Mammary epithelial cell (primary cell): Measurements from ENCODE around the gene ZFTA.

Experiments
- EZH2 ChIP-seq: IDR thresholded peaks from 2 replicates; pipeline ENCODE4 v1.6.1; 2012; ENCODE audit warnings: low read length, inconsistent platforms, borderline replicate concordance
- TF ChIP-seq, protein P1 (sequence below), 2 donors: IDR thresholded peaks in 1 of 2; conservative IDR thresholded peaks in 1 of 2; 2 replicates each; pipeline ENCODE4 v1.5.1; 2011 to 2012; ENCODE audit warnings: inconsistent platforms in 2 of 2, low read length in 2 of 2, mild to moderate bottlenecking in 2 of 2, control low read depth in 1 of 2, low read depth in 1 of 2; ENCODE audit not compliant: insufficient read depth in 1 of 2; ENCODE audit errors: extremely low read depth in 1 of 2

DNA sequence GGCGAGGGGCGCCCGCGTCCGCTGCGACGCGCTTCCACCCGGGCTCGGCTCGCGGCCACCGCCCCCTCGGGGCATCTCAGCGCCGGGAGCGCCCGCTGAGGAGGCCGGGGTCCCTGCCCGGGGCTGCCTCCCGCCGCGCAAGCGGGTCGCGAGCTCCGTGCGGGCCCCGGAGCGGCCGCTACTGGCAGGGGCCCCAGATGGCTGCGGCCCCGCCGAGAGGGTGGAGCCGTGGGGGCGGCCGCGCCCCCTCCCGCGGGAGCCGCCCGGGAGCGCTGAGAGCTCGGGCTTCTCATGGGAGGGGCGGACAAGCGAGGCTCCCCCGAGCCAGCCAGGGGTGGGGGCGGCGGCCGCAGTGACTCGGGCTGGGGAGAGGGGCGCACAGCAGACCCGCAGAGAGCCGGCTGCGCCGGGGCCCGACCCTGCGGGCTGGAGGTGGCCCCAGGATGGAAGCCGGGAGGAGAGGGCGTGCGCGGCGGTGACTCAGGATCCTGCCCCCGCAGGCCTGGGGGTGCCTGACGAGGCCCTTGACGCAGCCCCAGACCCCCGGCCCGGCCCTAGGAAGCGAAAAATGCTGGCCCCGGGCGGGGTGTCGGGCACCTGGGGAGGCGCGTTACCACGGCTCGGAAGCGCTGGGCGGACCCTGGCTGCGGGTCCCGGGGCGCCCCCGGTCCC is 603 bp upstream of the ZFTA start:
- TF ChIP-seq, protein P1, sequence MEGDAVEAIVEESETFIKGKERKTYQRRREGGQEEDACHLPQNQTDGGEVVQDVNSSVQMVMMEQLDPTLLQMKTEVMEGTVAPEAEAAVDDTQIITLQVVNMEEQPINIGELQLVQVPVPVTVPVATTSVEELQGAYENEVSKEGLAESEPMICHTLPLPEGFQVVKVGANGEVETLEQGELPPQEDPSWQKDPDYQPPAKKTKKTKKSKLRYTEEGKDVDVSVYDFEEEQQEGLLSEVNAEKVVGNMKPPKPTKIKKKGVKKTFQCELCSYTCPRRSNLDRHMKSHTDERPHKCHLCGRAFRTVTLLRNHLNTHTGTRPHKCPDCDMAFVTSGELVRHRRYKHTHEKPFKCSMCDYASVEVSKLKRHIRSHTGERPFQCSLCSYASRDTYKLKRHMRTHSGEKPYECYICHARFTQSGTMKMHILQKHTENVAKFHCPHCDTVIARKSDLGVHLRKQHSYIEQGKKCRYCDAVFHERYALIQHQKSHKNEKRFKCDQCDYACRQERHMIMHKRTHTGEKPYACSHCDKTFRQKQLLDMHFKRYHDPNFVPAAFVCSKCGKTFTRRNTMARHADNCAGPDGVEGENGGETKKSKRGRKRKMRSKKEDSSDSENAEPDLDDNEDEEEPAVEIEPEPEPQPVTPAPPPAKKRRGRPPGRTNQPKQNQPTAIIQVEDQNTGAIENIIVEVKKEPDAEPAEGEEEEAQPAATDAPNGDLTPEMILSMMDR (conservative IDR thresholded peaks at IDR 0.05 in 1 of 2, IDR thresholded peaks at IDR 0.05 in 1 of 2; ENCODE audit: extremely low read depth in 1 of 2, insufficient read depth in 1 of 2, low read depth in 1 of 2, low read length in 2 of 2), result no peak
- TF ChIP-seq EZH2, result no peak
